H54 (cell line): ENCODE results near the gene ADM5.

Source experiments
- DNase-seq: peaks from one replicate; pipeline ENCODE4 v3.0.0; 2011; ENCODE audit warnings: low spot score, mixed read lengths; ENCODE audit not compliant: insufficient read length
- FAIRE-seq: peaks from 3 replicates; lab custom pipeline; 2011; peaks lifted over from hg19 to GRCh38; lab: Jason Lieb, UNC
- POLR2A ChIP-seq: IDR thresholded peaks from 2 replicates; pipeline ENCODE4 v1.6.1; 2011; ENCODE audit warnings: low read depth, mild to moderate bottlenecking, low read length

Gene ADM5

DNA sequence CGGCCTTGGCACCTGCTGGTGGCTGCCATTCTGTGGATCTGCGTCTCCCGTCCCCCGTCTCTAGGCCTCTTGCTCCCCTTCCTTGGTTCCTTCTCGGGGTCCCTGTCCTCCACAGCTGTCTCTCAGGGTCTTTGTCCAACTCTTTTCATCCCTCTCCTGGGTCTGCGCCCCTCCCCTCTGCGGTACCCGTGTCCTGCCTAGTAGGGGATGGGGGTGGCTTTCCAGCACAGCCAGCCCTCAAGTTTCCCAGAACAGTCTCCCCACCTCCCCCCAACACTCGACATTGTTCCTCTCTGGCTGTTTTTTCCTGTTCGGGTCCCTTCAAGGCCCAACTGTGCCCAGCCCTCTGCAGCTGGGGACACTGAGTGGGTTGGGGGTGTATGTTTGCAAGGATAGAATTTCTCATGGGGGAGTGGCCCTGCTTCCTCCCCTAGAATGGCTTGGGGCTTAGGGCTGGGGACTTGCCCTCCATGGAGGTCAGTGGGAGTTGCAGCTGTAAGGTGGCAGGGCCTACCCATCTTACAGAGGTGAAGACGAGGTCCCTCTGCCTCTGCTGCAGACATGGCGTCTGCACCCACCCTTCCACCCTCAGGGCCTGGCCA is 762 bp upstream of the ADM5 start:
- DNase-seq, result no peak
- no peak for TF ChIP-seq POLR2A
- no peak for FAIRE-seq

DNA sequence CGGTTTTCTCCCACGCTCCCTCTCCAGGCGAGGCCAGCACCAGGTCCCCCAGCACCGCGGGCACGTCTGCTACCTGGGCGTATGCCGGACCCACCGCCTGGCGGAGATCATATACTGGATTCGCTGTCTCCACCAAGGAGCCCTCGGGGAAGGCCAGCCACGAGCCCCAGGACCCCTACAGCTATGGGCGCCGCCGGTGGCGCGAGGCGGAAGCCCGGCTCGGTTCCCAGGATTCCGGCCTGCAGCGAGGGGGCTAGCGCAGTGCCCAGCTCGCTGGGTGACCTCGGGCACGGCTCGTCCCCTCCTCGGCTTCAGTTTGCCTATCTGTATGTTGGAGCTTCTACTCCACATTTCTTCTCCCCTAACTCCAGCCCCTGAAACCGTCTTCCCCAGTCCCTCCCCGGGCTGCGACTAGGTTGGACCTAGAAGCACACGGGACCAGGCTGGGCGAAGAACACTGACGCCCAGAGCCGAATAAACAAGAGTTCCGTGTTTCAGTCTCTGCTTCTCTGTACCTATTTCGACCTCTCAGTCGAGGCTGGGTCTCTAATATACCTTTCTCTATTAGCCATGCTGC is 773 bp downstream of the ADM5 start:
- no peak for TF ChIP-seq POLR2A
- DNase-seq (no peak), FAIRE-seq (no peak)

DNA sequence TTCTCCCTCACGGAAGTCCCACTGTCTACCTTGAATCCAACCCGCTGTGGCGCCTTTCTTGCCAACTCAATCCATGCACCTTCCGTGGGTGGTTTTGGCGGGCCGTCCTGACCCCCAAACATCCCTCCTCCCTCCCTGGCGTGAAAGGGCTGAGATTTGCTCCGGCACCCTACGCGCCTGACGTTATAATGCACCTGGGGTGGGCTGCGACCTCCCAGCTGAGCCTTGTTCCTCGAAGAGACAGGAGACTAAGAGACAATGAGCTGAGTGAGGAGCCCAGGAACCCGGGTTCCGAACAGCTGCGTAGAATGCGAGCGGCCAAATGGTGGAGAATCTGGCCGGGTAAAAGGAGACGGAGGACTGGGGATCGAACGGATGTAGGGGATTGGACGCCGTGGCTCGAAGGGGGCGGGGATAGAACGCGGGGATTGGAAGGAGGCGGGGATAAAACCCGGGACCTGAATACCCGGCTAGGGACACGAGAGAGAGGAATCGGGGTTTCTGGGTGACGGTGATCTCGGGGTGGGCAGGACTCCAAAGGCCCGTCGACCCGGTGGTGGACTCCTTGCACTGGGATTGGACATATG is 1.4 kb downstream of the ADM5 start, which contains the start of gene CPT1C:
CPT1C (plus strand) TSS at position 461 of the 587 bp plus-strand sequence. CDS start 1,137 bp downstream, outside the sequence.
- DNase-seq (peak; percentile 81), FAIRE-seq (no peak)
- TF ChIP-seq POLR2A, result peak; percentile 60; the same call in 1 of the 2 replicates

DNA sequence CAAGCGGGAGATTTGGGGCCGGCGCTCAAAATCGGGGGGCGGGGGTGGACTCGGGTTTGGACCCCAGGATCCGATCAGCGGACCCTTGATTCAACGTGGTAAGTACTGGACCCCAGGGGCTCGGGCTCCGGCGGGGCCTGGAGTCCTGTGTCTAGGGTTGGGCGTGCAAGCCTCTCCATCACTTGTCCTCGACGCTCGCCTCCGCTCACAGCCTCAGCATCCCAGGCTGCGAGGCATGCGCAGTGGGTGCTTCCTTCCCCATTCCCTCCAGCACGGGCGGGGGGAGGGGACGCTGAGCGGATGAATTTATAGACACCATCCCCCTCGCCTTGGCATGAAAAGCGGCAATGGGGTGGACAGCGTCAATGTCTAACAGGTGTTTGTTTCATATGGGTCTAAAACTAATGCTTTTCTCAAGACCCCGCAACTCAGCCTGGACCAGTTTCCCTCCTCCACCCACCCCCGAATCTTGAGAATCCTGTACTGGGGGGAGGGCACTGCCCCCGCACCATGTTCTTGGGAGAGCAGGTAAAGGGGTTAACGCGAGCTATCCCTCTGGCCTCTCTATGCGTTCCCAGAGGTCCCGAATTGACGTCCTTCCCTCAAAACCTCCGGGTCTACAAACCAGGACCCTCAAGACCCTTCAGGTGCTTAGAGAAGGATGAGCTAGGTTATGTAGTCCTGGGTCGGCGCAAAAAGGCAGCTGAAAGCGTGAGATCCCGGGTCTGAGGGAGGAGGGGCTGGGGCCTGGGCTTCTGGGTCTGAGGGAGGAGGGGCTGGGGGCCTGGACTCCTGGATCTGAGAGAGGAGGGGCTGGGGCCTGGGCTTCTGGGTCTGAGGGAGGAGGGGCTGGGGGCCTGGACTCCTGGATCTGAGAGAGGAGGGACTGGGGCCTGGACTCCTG is 2.1 kb downstream of the ADM5 start:
- FAIRE-seq (no peak), DNase-seq (peak; percentile 74)
- peak; percentile 25; the same call in 1 of the 2 replicates for TF ChIP-seq POLR2A

DNA sequence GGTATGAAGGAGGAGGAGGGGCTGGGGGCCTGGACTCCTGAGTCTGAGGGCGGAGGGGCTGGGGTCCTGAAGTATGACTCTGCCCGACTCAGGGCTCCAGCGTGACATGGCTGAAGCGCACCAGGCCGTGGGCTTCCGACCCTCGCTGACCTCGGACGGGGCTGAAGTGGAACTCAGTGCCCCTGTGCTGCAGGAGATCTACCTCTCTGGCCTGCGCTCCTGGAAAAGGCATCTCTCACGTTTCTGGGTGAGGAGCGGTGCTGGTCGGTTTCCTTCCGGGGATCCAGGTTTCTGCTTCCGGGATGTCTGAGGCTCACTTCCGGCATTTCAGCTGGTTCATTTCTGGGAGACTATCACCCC is 2.7 kb downstream of the ADM5 start:
- no peak for TF ChIP-seq POLR2A
- FAIRE-seq, result no peak
- no peak for DNase-seq

DNA sequence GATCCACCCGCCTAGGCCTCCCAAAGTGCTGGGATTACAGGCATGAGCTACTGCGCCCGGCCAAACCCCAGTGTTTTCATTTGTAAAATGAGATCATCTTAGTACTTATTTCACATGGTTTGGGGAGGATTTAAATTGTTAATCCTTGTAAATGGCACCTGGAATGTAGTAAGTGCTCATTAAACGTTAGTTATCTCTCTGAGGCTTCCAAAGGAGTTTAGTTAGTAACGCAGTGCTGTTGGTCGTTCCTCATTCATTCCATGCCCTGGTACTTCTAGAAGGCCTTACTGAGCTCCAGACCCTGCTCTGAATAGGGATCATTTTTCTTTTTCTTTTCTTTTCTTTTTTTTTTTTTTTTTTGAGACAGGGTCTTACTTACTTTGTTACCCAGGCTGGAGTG is 6.7 kb downstream of the ADM5 start:
- FAIRE-seq, result no peak
- no peak for TF ChIP-seq POLR2A

DNA sequence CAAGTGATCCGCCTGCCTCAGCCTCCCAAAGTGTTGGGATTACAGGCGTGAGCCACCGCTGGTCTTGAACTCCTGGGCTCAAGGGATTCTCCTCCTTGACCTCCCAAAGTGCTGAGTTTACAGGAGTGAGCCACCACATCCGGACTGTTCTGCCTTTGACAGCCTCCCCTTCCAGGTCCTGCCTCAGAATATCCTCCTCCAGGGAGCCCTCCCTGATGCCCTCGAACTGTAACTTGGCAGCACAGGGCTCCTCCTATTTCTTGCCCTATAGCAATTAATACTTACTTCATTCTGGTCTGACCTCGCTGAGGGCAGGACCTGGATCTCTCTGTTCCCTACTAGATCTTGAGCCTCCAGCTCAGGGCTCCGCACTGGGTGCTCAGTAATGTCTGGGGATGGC is 7.5 kb downstream of the ADM5 start:
- no peak for TF ChIP-seq POLR2A
- no peak for FAIRE-seq
- DNase-seq, result no peak

More for the DNA sequence above, 6.7 kb downstream of the ADM5 start:
- DNase-seq, result no peak

DNA sequence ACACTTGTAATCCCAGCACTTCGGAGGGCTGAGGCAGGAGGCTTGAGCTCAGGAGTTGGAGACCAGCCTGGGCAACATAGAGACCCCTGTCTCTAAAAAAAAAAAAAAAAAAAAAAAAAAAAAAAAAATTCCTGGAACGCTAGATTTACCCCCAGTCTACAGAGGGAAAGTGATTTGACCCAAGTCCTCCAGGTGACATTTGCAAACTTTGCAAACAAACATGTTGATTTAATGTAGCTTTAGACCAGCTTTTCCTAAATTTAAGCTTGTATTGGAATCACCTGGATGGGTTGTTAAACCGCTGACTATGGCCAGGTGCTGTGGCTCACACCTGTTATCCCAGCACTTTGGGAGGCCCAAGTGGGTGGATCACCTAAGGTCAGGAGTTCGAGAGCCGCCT is 10.0 kb downstream of the ADM5 start:
- DNase-seq (no peak), FAIRE-seq (no peak)
- no peak for TF ChIP-seq POLR2A

DNA sequence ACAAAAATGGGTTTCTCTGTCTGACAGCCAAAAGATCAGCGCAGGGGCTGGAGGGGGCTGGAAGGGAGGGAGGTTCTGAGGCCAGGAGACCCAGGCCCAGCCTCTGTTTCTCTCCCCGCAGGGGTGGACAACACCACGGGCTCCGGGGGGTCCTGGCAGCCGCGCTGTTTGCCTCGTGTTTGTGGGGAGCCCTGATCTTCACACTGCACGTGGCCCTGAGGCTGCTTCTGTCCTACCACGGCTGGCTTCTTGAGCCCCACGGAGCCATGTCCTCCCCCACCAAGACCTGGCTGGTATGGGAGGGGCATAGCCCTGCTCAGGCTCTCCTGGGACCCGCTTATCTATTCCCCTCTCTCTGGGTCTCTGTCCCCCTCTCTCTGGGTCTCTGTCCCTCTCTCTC is 11.2 kb downstream of the ADM5 start:
- FAIRE-seq, result no peak
- TF ChIP-seq POLR2A, result no peak

DNA sequence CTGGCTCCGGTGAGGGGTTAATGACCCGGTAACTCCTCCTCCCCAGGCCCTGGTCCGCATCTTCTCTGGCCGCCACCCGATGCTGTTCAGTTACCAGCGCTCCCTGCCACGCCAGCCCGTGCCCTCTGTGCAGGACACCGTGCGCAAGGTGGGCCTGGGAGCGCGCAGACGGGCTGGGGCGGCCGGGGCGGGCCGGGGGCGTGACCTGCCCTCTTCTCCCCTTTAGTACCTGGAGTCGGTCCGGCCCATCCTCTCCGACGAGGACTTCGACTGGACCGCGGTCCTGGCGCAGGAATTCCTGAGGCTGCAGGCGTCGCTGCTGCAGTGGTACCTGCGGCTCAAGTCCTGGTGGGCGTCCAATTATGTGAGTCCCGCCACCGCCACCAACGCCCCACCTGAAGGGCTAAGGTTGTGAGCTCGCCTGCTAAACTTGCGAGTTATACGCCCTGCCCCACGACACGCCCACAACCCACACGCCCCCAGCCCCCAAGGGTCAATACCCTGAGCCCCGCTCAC is 11.9 kb downstream of the ADM5 start:
- TF ChIP-seq POLR2A, result no peak
- FAIRE-seq, result no peak
- no peak for DNase-seq

More for the DNA sequence above, 11.2 kb downstream of the ADM5 start:
- no peak for DNase-seq

DNA sequence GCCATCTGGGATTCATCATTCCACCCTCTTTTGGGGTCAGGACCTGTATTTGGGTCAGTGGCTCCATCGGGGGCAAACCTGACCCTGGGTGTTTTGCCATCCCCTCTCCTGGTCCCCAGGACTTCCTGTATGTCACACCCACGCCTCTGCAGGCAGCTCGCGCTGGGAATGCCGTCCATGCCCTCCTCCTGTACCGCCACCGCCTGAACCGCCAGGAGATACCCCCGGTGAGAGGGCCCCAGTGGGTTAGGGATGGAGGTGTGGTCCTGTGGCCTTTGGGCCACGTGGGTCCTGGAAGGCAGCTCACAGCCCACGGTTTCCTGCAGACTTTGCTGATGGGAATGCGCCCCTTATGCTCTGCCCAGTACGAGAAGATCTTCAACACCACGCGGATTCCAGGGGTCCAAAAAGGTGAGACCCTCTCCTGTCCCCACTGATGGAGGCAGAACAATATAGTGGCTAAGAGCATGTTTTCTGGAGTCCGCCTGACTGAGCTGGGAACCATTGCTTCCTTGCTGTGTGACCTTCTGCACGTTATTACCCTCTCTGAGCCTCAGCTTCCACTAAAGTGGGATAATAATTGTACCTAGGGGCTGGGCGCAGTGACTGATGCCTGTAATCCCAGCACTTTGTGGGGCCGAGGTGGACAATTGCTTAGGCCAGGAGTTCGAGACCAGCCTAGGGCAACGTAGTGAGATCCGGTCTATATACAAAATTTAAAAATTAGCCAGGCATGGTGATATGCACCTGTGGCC is 15.7 kb downstream of the ADM5 start:
- DNase-seq, result no peak
- FAIRE-seq, result no peak
- TF ChIP-seq POLR2A, result no peak

DNA sequence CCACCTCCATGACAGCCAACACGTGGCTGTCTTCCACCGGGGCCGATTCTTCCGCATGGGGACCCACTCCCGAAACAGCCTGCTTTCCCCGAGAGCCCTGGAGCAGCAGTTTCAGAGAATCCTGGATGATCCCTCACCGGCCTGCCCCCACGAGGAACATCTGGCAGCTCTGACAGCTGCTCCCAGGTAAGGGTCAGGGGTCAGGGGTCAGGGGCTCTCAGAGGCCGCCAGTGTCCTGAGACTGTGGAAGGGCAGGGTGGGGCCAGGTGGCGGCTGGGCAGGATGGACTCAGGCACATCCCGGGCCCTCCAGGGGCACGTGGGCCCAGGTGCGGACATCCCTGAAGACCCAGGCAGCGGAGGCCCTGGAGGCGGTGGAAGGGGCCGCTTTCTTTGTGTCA is 16.5 kb downstream of the ADM5 start:
- DNase-seq (no peak), FAIRE-seq (no peak)
- TF ChIP-seq POLR2A, result no peak

DNA sequence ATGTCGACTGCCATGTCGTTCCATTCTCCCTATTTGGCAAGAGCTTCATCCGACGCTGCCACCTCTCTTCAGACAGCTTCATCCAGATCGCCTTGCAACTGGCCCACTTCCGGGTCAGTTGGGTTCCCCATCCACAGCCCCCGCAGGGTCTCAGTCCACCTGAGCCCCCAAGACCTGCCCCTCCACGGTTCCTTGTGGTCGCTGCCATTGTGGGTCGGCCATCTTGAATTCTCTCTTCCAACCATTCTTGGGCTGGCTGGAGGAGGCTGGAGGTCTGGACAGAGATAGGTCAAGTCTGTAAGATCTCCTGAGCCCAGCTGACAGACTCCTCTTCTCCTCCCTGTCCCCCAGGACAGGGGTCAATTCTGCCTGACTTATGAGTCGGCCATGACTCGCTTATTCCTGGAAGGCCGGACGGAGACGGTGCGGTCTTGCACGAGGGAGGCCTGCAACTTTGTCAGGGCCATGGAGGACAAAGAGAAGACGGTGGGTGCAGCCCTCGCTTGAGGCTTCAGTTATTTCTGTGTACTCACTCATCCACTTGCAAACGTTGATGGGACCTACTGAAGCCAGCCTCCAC is 21.1 kb downstream of the ADM5 start:
- FAIRE-seq, result no peak
- TF ChIP-seq POLR2A, result no peak
- DNase-seq, result no peak
